ENCODE data around the gene MPLKIP. TPM values are rescaled to one million over a fixed set of nuclear protein-coding genes. Genes with fewer than 3 reads are reported as not detected.

The MPLKIP gene
- total and polyA plus RNA-seq, 2 experiments from 2014 or later = 64.0 to 147 TPM

DNA sequence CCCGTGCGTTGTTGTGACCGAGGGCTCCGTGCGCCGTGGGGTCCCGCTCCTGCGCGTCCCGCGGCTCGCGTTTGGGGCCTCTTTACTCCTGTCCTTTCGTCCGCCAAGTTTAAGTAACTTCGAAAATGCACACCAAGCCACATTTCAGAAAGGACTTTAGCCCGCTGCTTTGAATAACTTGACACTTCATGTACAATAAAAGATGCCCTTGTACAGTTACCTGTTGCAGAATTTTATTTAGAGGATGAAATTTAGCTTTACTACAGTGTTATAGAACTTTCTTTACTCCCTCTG lies 842 bp upstream of the MPLKIP start:
- Histone ChIP-seq H3F3A (replicated peaks; ENCODE audit: low read depth) (no peaks in the 10 kb centered on the region), H3K4me2 (peak overlapping the region; percentile 91), H3K4me3 (peak overlapping the region; percentile 97), H4K20me1 (replicated peaks; ENCODE audit: insufficient read depth) (no peaks in the 10 kb centered on the region; the same call in none of the 2 replicates), H3K4me1 (ENCODE audit: insufficient read depth) (peaks cover 6% of the 10 kb centered on the region; the same call in 1 of the 2 replicates), H3K79me2 (replicated peaks; ENCODE audit: insufficient read depth) (peaks cover 38% of the 10 kb centered on the region), H3K9me2 (ENCODE audit: insufficient read depth) (no peaks in the 10 kb centered on the region), H3K36me3 (ENCODE audit: insufficient read depth) (no peaks in the 10 kb centered on the region), H3K27me3 (ENCODE audit: insufficient read depth) (peaks cover 17% of the 10 kb centered on the region), H3K27ac (ENCODE audit: low read depth) (no peak overlapping the region), H2AFZ (peak overlapping the region; percentile 96)
- peaks cover 4% of the 10 kb centered on the region; the same call in 2 of the 3 replicates for H3K4me1 Mint-ChIP-seq
- H3K4me3 Mint-ChIP-seq = peak overlapping the region; percentile 95
- ATAC-seq (no peak), DNase-seq (ENCODE audit: low spot score) (peak; percentile 42)
- peaks cover 13% of the 10 kb centered on the region for H3K27me3 Mint-ChIP-seq (ENCODE audit: insufficient read depth, low read depth, poor library complexity)
- H3K27ac Mint-ChIP-seq = no peak overlapping the region
- H3K36me3 Mint-ChIP-seq (ENCODE audit: low read depth) = no peaks in the 10 kb centered on the region; the same call in 2 of the 3 replicates
- TF ChIP-seq, protein P1, sequence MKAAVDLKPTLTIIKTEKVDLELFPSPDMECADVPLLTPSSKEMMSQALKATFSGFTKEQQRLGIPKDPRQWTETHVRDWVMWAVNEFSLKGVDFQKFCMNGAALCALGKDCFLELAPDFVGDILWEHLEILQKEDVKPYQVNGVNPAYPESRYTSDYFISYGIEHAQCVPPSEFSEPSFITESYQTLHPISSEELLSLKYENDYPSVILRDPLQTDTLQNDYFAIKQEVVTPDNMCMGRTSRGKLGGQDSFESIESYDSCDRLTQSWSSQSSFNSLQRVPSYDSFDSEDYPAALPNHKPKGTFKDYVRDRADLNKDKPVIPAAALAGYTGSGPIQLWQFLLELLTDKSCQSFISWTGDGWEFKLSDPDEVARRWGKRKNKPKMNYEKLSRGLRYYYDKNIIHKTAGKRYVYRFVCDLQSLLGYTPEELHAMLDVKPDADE (IDR thresholded peaks at IDR 0.05) = no peak
- TF ChIP-seq, protein P2, sequence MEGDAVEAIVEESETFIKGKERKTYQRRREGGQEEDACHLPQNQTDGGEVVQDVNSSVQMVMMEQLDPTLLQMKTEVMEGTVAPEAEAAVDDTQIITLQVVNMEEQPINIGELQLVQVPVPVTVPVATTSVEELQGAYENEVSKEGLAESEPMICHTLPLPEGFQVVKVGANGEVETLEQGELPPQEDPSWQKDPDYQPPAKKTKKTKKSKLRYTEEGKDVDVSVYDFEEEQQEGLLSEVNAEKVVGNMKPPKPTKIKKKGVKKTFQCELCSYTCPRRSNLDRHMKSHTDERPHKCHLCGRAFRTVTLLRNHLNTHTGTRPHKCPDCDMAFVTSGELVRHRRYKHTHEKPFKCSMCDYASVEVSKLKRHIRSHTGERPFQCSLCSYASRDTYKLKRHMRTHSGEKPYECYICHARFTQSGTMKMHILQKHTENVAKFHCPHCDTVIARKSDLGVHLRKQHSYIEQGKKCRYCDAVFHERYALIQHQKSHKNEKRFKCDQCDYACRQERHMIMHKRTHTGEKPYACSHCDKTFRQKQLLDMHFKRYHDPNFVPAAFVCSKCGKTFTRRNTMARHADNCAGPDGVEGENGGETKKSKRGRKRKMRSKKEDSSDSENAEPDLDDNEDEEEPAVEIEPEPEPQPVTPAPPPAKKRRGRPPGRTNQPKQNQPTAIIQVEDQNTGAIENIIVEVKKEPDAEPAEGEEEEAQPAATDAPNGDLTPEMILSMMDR (conservative IDR thresholded peaks at IDR 0.05; ENCODE audit: low read depth in 2 of 2) = no peak
- TF ChIP-seq CREB1 (CRISPR knock-in tag; IDR thresholded peaks at IDR 0.05; ENCODE audit: low read depth) = no peak
- no peak for TF ChIP-seq POLR2AphosphoS5 (IDR thresholded peaks at IDR 0.05; ENCODE audit: low read depth)
- TF ChIP-seq STAT1 (IDR thresholded peaks at IDR 0.05; ENCODE audit: unreplicated experiment) = no peak
- no peak for TF ChIP-seq EZH2 (IDR thresholded peaks at IDR 0.05; ENCODE audit: low read depth, unreplicated experiment)
- no peak for TF ChIP-seq ZNF114 (CRISPR knock-in tag; IDR thresholded peaks at IDR 0.05)
- no peak for TF ChIP-seq ZNF331 (CRISPR knock-in tag; IDR thresholded peaks at IDR 0.05; ENCODE audit: low read depth)
- no peak for TF ChIP-seq NANOG (IDR thresholded peaks at IDR 0.05; ENCODE audit: borderline replicate concordance)
- no peak for TF ChIP-seq JUNB (IDR thresholded peaks at IDR 0.05; ENCODE audit: unreplicated experiment)
- TF ChIP-seq, protein P3, sequence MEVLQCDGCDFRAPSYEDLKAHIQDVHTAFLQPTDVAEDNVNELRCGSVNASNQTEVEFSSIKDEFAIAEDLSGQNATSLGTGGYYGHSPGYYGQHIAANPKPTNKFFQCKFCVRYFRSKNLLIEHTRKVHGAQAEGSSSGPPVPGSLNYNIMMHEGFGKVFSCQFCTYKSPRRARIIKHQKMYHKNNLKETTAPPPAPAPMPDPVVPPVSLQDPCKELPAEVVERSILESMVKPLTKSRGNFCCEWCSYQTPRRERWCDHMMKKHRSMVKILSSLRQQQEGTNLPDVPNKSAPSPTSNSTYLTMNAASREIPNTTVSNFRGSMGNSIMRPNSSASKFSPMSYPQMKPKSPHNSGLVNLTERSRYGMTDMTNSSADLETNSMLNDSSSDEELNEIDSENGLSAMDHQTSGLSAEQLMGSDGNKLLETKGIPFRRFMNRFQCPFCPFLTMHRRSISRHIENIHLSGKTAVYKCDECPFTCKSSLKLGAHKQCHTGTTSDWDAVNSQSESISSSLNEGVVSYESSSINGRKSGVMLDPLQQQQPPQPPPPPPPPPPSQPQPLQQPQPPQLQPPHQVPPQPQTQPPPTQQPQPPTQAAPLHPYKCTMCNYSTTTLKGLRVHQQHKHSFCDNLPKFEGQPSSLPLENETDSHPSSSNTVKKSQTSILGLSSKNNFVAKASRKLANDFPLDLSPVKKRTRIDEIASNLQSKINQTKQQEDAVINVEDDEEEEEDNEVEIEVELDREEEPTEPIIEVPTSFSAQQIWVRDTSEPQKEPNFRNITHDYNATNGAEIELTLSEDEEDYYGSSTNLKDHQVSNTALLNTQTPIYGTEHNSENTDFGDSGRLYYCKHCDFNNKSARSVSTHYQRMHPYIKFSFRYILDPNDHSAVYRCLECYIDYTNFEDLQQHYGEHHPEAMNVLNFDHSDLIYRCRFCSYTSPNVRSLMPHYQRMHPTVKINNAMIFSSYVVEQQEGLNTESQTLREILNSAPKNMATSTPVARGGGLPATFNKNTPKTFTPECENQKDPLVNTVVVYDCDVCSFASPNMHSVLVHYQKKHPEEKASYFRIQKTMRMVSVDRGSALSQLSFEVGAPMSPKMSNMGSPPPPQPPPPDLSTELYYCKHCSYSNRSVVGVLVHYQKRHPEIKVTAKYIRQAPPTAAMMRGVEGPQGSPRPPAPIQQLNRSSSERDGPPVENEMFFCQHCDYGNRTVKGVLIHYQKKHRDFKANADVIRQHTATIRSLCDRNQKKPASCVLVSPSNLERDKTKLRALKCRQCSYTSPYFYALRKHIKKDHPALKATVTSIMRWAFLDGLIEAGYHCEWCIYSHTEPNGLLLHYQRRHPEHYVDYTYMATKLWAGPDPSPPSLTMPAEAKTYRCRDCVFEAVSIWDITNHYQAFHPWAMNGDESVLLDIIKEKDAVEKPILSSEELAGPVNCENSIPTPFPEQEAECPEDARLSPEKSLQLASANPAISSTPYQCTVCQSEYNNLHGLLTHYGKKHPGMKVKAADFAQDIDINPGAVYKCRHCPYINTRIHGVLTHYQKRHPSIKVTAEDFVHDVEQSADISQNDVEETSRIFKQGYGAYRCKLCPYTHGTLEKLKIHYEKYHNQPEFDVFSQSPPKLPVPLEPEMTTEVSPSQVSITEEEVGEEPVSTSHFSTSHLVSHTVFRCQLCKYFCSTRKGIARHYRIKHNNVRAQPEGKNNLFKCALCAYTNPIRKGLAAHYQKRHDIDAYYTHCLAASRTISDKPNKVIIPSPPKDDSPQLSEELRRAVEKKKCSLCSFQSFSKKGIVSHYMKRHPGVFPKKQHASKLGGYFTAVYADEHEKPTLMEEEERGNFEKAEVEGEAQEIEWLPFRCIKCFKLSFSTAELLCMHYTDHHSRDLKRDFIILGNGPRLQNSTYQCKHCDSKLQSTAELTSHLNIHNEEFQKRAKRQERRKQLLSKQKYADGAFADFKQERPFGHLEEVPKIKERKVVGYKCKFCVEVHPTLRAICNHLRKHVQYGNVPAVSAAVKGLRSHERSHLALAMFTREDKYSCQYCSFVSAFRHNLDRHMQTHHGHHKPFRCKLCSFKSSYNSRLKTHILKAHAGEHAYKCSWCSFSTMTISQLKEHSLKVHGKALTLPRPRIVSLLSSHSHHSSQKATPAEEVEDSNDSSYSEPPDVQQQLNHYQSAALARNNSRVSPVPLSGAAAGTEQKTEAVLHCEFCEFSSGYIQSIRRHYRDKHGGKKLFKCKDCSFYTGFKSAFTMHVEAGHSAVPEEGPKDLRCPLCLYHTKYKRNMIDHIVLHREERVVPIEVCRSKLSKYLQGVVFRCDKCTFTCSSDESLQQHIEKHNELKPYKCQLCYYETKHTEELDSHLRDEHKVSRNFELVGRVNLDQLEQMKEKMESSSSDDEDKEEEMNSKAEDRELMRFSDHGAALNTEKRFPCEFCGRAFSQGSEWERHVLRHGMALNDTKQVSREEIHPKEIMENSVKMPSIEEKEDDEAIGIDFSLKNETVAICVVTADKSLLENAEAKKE (CRISPR knock-in tag; IDR thresholded peaks at IDR 0.05) = no peak
- TF ChIP-seq, protein P4, sequence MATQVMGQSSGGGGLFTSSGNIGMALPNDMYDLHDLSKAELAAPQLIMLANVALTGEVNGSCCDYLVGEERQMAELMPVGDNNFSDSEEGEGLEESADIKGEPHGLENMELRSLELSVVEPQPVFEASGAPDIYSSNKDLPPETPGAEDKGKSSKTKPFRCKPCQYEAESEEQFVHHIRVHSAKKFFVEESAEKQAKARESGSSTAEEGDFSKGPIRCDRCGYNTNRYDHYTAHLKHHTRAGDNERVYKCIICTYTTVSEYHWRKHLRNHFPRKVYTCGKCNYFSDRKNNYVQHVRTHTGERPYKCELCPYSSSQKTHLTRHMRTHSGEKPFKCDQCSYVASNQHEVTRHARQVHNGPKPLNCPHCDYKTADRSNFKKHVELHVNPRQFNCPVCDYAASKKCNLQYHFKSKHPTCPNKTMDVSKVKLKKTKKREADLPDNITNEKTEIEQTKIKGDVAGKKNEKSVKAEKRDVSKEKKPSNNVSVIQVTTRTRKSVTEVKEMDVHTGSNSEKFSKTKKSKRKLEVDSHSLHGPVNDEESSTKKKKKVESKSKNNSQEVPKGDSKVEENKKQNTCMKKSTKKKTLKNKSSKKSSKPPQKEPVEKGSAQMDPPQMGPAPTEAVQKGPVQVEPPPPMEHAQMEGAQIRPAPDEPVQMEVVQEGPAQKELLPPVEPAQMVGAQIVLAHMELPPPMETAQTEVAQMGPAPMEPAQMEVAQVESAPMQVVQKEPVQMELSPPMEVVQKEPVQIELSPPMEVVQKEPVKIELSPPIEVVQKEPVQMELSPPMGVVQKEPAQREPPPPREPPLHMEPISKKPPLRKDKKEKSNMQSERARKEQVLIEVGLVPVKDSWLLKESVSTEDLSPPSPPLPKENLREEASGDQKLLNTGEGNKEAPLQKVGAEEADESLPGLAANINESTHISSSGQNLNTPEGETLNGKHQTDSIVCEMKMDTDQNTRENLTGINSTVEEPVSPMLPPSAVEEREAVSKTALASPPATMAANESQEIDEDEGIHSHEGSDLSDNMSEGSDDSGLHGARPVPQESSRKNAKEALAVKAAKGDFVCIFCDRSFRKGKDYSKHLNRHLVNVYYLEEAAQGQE (IDR thresholded peaks at IDR 0.05; ENCODE audit: unreplicated experiment) = no peak
- no peak for TF ChIP-seq EZH2phosphoT487 (IDR thresholded peaks at IDR 0.05; ENCODE audit: unreplicated experiment)
- no peaks in the 10 kb centered on the region for H3K9me3 Mint-ChIP-seq

All from GM23338 (cell line).